ENCODE data around the gene CRIP1.

GRCh38 chr14:105528586-105529318 lies 42.1 kb downstream of the CRIP1 start:
- TF ChIP-seq POLR2A (IDR thresholded peaks at IDR 0.05; ENCODE audit: low read length) (no peak), TP53 (CRISPR knock-in tag; IDR thresholded peaks at IDR 0.05) (no peak), NFE2L2 (conservative IDR thresholded peaks at IDR 0.05; ENCODE audit: low read length) (no peak), CHD2 (IDR thresholded peaks at IDR 0.05; ENCODE audit: low read length, partially characterized antibody) (no peak), NR3C1 (IDR thresholded peaks at IDR 0.05) (no peak), RFX5 (IDR thresholded peaks at IDR 0.05) (no peak), EP300 (IDR thresholded peaks at IDR 0.05) (no peak), EHMT2 (IDR thresholded peaks at IDR 0.05; ENCODE audit: low read depth) (no peak), RCOR1 (IDR thresholded peaks at IDR 0.05; ENCODE audit: low read depth, low read length) (no peak), MYC (IDR thresholded peaks at IDR 0.05; ENCODE audit: borderline replicate concordance, low read length) (no peak)
- TF ChIP-seq, protein P1, sequence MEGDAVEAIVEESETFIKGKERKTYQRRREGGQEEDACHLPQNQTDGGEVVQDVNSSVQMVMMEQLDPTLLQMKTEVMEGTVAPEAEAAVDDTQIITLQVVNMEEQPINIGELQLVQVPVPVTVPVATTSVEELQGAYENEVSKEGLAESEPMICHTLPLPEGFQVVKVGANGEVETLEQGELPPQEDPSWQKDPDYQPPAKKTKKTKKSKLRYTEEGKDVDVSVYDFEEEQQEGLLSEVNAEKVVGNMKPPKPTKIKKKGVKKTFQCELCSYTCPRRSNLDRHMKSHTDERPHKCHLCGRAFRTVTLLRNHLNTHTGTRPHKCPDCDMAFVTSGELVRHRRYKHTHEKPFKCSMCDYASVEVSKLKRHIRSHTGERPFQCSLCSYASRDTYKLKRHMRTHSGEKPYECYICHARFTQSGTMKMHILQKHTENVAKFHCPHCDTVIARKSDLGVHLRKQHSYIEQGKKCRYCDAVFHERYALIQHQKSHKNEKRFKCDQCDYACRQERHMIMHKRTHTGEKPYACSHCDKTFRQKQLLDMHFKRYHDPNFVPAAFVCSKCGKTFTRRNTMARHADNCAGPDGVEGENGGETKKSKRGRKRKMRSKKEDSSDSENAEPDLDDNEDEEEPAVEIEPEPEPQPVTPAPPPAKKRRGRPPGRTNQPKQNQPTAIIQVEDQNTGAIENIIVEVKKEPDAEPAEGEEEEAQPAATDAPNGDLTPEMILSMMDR (IDR thresholded peaks at IDR 0.05): no peak
- TF ChIP-seq, protein P2, sequence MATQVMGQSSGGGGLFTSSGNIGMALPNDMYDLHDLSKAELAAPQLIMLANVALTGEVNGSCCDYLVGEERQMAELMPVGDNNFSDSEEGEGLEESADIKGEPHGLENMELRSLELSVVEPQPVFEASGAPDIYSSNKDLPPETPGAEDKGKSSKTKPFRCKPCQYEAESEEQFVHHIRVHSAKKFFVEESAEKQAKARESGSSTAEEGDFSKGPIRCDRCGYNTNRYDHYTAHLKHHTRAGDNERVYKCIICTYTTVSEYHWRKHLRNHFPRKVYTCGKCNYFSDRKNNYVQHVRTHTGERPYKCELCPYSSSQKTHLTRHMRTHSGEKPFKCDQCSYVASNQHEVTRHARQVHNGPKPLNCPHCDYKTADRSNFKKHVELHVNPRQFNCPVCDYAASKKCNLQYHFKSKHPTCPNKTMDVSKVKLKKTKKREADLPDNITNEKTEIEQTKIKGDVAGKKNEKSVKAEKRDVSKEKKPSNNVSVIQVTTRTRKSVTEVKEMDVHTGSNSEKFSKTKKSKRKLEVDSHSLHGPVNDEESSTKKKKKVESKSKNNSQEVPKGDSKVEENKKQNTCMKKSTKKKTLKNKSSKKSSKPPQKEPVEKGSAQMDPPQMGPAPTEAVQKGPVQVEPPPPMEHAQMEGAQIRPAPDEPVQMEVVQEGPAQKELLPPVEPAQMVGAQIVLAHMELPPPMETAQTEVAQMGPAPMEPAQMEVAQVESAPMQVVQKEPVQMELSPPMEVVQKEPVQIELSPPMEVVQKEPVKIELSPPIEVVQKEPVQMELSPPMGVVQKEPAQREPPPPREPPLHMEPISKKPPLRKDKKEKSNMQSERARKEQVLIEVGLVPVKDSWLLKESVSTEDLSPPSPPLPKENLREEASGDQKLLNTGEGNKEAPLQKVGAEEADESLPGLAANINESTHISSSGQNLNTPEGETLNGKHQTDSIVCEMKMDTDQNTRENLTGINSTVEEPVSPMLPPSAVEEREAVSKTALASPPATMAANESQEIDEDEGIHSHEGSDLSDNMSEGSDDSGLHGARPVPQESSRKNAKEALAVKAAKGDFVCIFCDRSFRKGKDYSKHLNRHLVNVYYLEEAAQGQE (IDR thresholded peaks at IDR 0.05): no peak
- TF ChIP-seq, protein P3, sequence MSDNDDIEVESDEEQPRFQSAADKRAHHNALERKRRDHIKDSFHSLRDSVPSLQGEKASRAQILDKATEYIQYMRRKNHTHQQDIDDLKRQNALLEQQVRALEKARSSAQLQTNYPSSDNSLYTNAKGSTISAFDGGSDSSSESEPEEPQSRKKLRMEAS (IDR thresholded peaks at IDR 0.05): no peak
- TF ChIP-seq, protein P4, sequence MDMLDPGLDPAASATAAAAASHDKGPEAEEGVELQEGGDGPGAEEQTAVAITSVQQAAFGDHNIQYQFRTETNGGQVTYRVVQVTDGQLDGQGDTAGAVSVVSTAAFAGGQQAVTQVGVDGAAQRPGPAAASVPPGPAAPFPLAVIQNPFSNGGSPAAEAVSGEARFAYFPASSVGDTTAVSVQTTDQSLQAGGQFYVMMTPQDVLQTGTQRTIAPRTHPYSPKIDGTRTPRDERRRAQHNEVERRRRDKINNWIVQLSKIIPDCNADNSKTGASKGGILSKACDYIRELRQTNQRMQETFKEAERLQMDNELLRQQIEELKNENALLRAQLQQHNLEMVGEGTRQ (IDR thresholded peaks at IDR 0.05): no peak
